Stomach smooth muscle (tissue), 2 donors: ENCODE data around the gene FNDC3B.

Source experiments
- H3K27ac ChIP-seq: one replicate; pipeline ENCODE4 v1.7.0; 2013; ENCODE audit warnings: mild to moderate bottlenecking, low read length, inconsistent platforms
- H3K27me3 ChIP-seq, 2 donors: one replicate each; pipeline ENCODE4 v1.7.0; 2013; ENCODE audit warnings: low read length in 2 of 2; ENCODE audit not compliant: insufficient read depth in 2 of 2, control insufficient read depth in 1 of 2
- H3K36me3 ChIP-seq, 2 donors: one replicate each; pipeline ENCODE4 v1.7.0; 2013; ENCODE audit warnings: low read length in 2 of 2; ENCODE audit not compliant: control insufficient read depth in 2 of 2, insufficient read depth in 2 of 2
- H3K4me1 ChIP-seq: one replicate; pipeline ENCODE4 v1.7.0; 2013; ENCODE audit warnings: low read length; ENCODE audit not compliant: control insufficient read depth, insufficient read depth
- H3K4me3 ChIP-seq, 2 donors: one replicate each; pipeline ENCODE4 v1.7.0; 2013; ENCODE audit warnings: low read length in 2 of 2
- H3K9ac ChIP-seq, 2 donors: one replicate each; pipeline ENCODE4 v1.7.0; 2013; ENCODE audit warnings: low read length in 2 of 2, mild to moderate bottlenecking in 1 of 2
- H3K9me3 ChIP-seq, 2 donors: one replicate each; pipeline ENCODE4 v1.7.0; 2013; ENCODE audit warnings: low read length in 2 of 2; ENCODE audit not compliant: control insufficient read depth in 2 of 2
- donor health status: healthy.
- donor health status: Pancreatic carcinoma.

Gene FNDC3B

GRCh38 chr3:172341482-172342059 is 302.2 kb downstream of the FNDC3B start:
- Histone ChIP-seq H3K4me3 (no peak overlapping the region), H3K9me3 (no peaks in the 10 kb centered on the region), H3K27me3 (no peaks in the 10 kb centered on the region), H3K27ac (no peak overlapping the region), H3K36me3 (peaks cover 26 to 37% of the 10 kb centered on the region in 2 donors), H3K4me1 (no peaks in the 10 kb centered on the region), H3K9ac (no peak overlapping the region)

GRCh38 chr3:172342097-172342659 is 302.8 kb downstream of the FNDC3B start:
- Histone ChIP-seq H3K36me3 (peaks cover 27 to 39% of the 10 kb centered on the region in 2 donors), H3K9me3 (no peaks in the 10 kb centered on the region), H3K27ac (no peak overlapping the region), H3K4me1 (no peaks in the 10 kb centered on the region), H3K4me3 (no peak overlapping the region), H3K27me3 (no peaks in the 10 kb centered on the region), H3K9ac (no peak overlapping the region)

- H3K9ac ChIP-seq: no peak overlapping the region
- H3K27me3 ChIP-seq: no peaks in the 10 kb centered on the region
- H3K9me3 ChIP-seq: no peaks in the 10 kb centered on the region
- no peak overlapping the region for H3K27ac ChIP-seq
- H3K4me3 ChIP-seq: no peak overlapping the region
- H3K36me3 ChIP-seq: peaks cover 33 to 37% of the 10 kb centered on the region in 2 donors
- no peaks in the 10 kb centered on the region for H3K4me1 ChIP-seq
Measured at GRCh38 chr3:172343117-172343516, 303.7 kb downstream of the FNDC3B start.

- Histone ChIP-seq H3K27me3 (no peaks in the 10 kb centered on the region), H3K9ac (no peak overlapping the region), H3K9me3 (no peaks in the 10 kb centered on the region), H3K4me1 (no peaks in the 10 kb centered on the region), H3K36me3 (peaks cover 36 to 37% of the 10 kb centered on the region in 2 donors), H3K4me3 (no peak overlapping the region), H3K27ac (no peak overlapping the region)
Measured at GRCh38 chr3:172343979-172344378, 304.6 kb downstream of the FNDC3B start.

GRCh38 chr3:172346161-172346560 is 306.8 kb downstream of the FNDC3B start:
- Histone ChIP-seq H3K9ac (no peak overlapping the region), H3K36me3 (peaks cover 31 to 43% of the 10 kb centered on the region in 2 donors), H3K9me3 (no peaks in the 10 kb centered on the region), H3K4me1 (no peaks in the 10 kb centered on the region), H3K27me3 (no peaks in the 10 kb centered on the region), H3K27ac (no peak overlapping the region), H3K4me3 (no peak overlapping the region)

- Histone ChIP-seq H3K27me3 (no peaks in the 10 kb centered on the region), H3K4me3 (no peak overlapping the region), H3K9me3 (no peaks in the 10 kb centered on the region), H3K9ac (no peak overlapping the region), H3K27ac (no peak overlapping the region), H3K4me1 (no peaks in the 10 kb centered on the region), H3K36me3 (peaks cover 28 to 40% of the 10 kb centered on the region in 2 donors)
Measured at GRCh38 chr3:172347895-172348679, 308.7 kb downstream of the FNDC3B start.

GRCh38 chr3:172351895-172352466 is 312.6 kb downstream of the FNDC3B start:
- H3K9ac ChIP-seq: no peak overlapping the region
- no peak overlapping the region for H3K27ac ChIP-seq
- H3K4me3 ChIP-seq: no peak overlapping the region
- peaks cover 19 to 34% of the 10 kb centered on the region in 2 donors for H3K36me3 ChIP-seq
- H3K9me3 ChIP-seq: no peaks in the 10 kb centered on the region
- peaks cover 4% of the 10 kb centered on the region for H3K4me1 ChIP-seq
- H3K27me3 ChIP-seq: no peaks in the 10 kb centered on the region

GRCh38 chr3:172352786-172353185 is 313.4 kb downstream of the FNDC3B start:
- Histone ChIP-seq H3K4me1 (peaks cover 4% of the 10 kb centered on the region), H3K9ac (no peak overlapping the region), H3K27me3 (no peaks in the 10 kb centered on the region), H3K36me3 (peaks cover 15 to 27% of the 10 kb centered on the region in 2 donors), H3K9me3 (no peaks in the 10 kb centered on the region), H3K27ac (no peak overlapping the region), H3K4me3 (no peak overlapping the region)

GRCh38 chr3:172354931-172355499 is 315.6 kb downstream of the FNDC3B start:
- H3K4me1 ChIP-seq: peaks cover 4% of the 10 kb centered on the region
- no peak overlapping the region for H3K4me3 ChIP-seq
- H3K9me3 ChIP-seq: no peaks in the 10 kb centered on the region
- H3K9ac ChIP-seq: no peak overlapping the region
- H3K27ac ChIP-seq: no peak overlapping the region
- H3K36me3 ChIP-seq: peaks cover 17 to 20% of the 10 kb centered on the region in 2 donors
- no peaks in the 10 kb centered on the region for H3K27me3 ChIP-seq

- H3K4me3 ChIP-seq: no peak overlapping the region
- no peak overlapping the region for H3K9ac ChIP-seq
- no peaks in the 10 kb centered on the region for H3K9me3 ChIP-seq
- H3K27ac ChIP-seq: no peak overlapping the region
- peaks cover 4% of the 10 kb centered on the region for H3K4me1 ChIP-seq
- H3K36me3 ChIP-seq: peaks cover 17% of the 10 kb centered on the region in 2 donors
- H3K27me3 ChIP-seq: no peaks in the 10 kb centered on the region
Measured at GRCh38 chr3:172355836-172356235, 316.5 kb downstream of the FNDC3B start.
